ENCODE data around the gene CD63.

CD63 gene

GRCh38 chr12:55684761-55685370 lies 43.9 kb downstream of the CD63 start:
- DNase-seq = no peak

GRCh38 chr12:55683676-55684075 lies 45.1 kb downstream of the CD63 start:
- no peak for DNase-seq

- DNase-seq = no peak
Observed at GRCh38 chr12:55682087-55682796, 46.6 kb downstream of the CD63 start.

- no peak for DNase-seq
Observed at GRCh38 chr12:55681142-55682077, 47.4 kb downstream of the CD63 start.

GRCh38 chr12:55679691-55680090 lies 49.1 kb downstream of the CD63 start:
- no peak for DNase-seq

- no peak for DNase-seq
Observed at GRCh38 chr12:55676707-55677106, 52.1 kb downstream of the CD63 start.

- DNase-seq = no peak
Observed at GRCh38 chr12:55675666-55676065, 53.1 kb downstream of the CD63 start.

All from stimulated activated CD8-positive, alpha-beta memory T cell treated with anti-CD3 and anti-CD28 coated beads, Interleukin-4, amount 100 ng/mL, for 48 hours (primary cell).